Measurements from ENCODE around the gene SASS6.

The SASS6 gene

DNA sequence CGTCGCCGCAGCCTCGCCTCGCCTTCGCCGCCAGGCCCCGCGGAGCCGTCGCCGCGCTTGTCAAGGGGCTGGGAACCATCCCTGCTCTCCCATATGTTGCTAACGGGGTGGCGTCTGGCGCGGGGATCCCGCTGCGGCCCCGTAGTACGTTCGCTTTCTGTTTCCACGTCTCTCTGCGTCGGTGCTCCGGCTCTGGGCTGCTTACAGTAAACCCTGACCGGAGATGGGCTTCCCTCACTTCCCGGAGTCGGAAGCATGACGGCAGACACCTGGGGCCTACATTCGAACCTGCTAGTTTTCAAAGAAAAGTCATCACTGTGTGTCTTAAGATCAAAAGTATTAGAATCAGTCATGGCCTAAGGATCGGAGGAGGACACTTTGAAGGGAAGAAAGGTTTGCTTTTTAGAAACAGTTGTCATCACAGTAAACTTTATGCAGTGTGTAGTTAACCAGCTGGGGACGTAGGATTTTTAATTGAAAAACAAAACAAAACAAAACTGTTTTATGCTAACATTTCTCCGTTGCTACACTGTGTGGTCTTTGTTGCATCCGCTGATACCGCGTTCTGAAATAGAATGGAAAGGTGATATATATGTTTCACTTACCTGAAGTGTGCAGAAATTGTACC is 94.0 kb downstream of the SASS6 start:
- Histone ChIP-seq H3F3A (ENCODE audit: control insufficient read depth, insufficient read depth) (peaks cover 6% of the 10 kb centered on the region; the same call in 1 of the 2 replicates), H3K79me2 (ENCODE audit: control insufficient read depth, low read length) (peaks cover 89% of the 10 kb centered on the region), H3K4me3 (ENCODE audit: low read length) (peak overlapping the region; percentile 92), H3K36me3 (ENCODE audit: control insufficient read depth, low read length) (peaks cover 58% of the 10 kb centered on the region), H3K9me3 (ENCODE audit: control insufficient read depth, insufficient read depth, low read length) (peaks cover 2% of the 10 kb centered on the region; the same call in 1 of the 2 replicates), H3K27me3 (ENCODE audit: control insufficient read depth, low read length) (no peaks in the 10 kb centered on the region), H3K27ac (ENCODE audit: low read depth, low read length) (peak overlapping the region; percentile 81), H3K4me2 (ENCODE audit: low read length) (peak overlapping the region; percentile 67), H3K4me1 (ENCODE audit: control insufficient read depth, low read length) (peaks cover 41% of the 10 kb centered on the region), H3K9me2 (replicated peaks; ENCODE audit: control insufficient read depth, low read length) (no peaks in the 10 kb centered on the region), H4K20me1 (ENCODE audit: control insufficient read depth, insufficient read depth, low read depth, low read length) (peaks cover 10% of the 10 kb centered on the region; the same call in 1 of the 2 replicates)
- no peak for TF ChIP-seq EZH2phosphoT487 (IDR thresholded peaks at IDR 0.05; ENCODE audit: borderline replicate concordance, low read length)
- TF ChIP-seq, protein P1, sequence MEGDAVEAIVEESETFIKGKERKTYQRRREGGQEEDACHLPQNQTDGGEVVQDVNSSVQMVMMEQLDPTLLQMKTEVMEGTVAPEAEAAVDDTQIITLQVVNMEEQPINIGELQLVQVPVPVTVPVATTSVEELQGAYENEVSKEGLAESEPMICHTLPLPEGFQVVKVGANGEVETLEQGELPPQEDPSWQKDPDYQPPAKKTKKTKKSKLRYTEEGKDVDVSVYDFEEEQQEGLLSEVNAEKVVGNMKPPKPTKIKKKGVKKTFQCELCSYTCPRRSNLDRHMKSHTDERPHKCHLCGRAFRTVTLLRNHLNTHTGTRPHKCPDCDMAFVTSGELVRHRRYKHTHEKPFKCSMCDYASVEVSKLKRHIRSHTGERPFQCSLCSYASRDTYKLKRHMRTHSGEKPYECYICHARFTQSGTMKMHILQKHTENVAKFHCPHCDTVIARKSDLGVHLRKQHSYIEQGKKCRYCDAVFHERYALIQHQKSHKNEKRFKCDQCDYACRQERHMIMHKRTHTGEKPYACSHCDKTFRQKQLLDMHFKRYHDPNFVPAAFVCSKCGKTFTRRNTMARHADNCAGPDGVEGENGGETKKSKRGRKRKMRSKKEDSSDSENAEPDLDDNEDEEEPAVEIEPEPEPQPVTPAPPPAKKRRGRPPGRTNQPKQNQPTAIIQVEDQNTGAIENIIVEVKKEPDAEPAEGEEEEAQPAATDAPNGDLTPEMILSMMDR (IDR thresholded peaks at IDR 0.05; ENCODE audit: low read depth, low read length, poor library complexity, severe bottlenecking): no peak

DNA sequence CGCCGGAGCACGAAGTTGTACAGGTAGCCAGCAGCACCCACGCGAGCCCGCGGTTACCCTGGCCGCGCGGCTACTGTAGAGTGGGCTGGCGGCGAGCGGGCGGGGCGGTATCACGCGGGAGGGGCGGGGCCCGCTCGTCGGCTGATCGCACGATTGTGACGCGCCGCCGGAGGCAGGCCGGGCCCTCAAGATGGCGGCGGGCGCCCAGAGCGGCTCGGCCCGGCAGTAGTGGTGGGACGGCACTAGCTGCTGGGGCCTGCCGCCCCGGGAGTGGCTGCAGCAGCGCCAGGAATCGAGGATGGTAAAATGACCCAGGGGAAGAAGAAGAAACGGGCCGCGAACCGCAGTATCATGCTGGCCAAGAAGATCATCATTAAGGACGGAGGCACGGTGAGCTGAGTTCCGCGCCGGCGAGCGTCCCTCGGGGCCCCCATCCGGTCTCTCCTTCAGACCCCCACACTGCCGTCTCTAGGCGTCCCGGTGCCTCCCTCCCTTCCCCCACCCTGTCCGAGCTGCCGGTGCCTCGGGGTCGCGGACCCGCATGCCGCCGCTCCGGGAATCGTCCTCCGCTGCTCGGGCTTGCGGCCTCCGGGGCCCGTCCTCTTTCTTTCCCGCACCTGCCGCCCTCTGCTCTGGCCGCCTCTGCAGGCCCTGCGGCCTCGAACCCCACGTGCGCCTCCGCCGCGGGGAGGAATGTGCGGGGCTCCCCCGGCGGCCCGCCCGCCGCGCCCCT is 94.6 kb downstream of the SASS6 start:
- Histone ChIP-seq H3K9me3 (ENCODE audit: control insufficient read depth, insufficient read depth, low read length) (no peaks in the 10 kb centered on the region), H4K20me1 (ENCODE audit: control insufficient read depth, insufficient read depth, low read depth, low read length) (peaks cover 10% of the 10 kb centered on the region; the same call in 1 of the 2 replicates), H3K27ac (ENCODE audit: low read depth, low read length) (peak overlapping the region; percentile 81), H3K4me2 (ENCODE audit: low read length) (peak overlapping the region; percentile 67), H3K9me2 (replicated peaks; ENCODE audit: control insufficient read depth, low read length) (no peaks in the 10 kb centered on the region), H3K4me3 (ENCODE audit: low read length) (peak overlapping the region; percentile 92), H3K36me3 (ENCODE audit: control insufficient read depth, low read length) (peaks cover 53% of the 10 kb centered on the region), H3K27me3 (ENCODE audit: control insufficient read depth, low read length) (no peaks in the 10 kb centered on the region), H3F3A (ENCODE audit: control insufficient read depth, insufficient read depth) (peaks cover 6% of the 10 kb centered on the region; the same call in 1 of the 2 replicates), H3K79me2 (ENCODE audit: control insufficient read depth, low read length) (peaks cover 83% of the 10 kb centered on the region), H3K4me1 (ENCODE audit: control insufficient read depth, low read length) (peaks cover 38% of the 10 kb centered on the region)
- no peak for TF ChIP-seq EZH2phosphoT487 (IDR thresholded peaks at IDR 0.05; ENCODE audit: borderline replicate concordance, low read length)

- Histone ChIP-seq H3K27ac (ENCODE audit: low read depth, low read length) (peak overlapping the region; percentile 81), H3K4me2 (ENCODE audit: low read length) (peak overlapping the region; percentile 67), H3K27me3 (ENCODE audit: control insufficient read depth, low read length) (no peaks in the 10 kb centered on the region), H3K4me3 (ENCODE audit: low read length) (peak overlapping the region; percentile 92), H3K36me3 (ENCODE audit: control insufficient read depth, low read length) (peaks cover 48% of the 10 kb centered on the region), H3K79me2 (ENCODE audit: control insufficient read depth, low read length) (peaks cover 77% of the 10 kb centered on the region), H3F3A (ENCODE audit: control insufficient read depth, insufficient read depth) (peaks cover 6% of the 10 kb centered on the region; the same call in 1 of the 2 replicates), H3K9me3 (ENCODE audit: control insufficient read depth, insufficient read depth, low read length) (no peaks in the 10 kb centered on the region), H3K4me1 (ENCODE audit: control insufficient read depth, low read length) (peaks cover 38% of the 10 kb centered on the region), H4K20me1 (ENCODE audit: control insufficient read depth, insufficient read depth, low read depth, low read length) (peaks cover 7% of the 10 kb centered on the region; the same call in 1 of the 2 replicates), H3K9me2 (replicated peaks; ENCODE audit: control insufficient read depth, low read length) (no peaks in the 10 kb centered on the region)
- TF ChIP-seq, protein P1 (IDR thresholded peaks at IDR 0.05; ENCODE audit: low read depth, low read length, poor library complexity, severe bottlenecking): no peak
- no peak for TF ChIP-seq EZH2phosphoT487 (IDR thresholded peaks at IDR 0.05; ENCODE audit: borderline replicate concordance, low read length)
Measured at GRCh38 chr1:100037656-100037926, 95.1 kb downstream of the SASS6 start.
